Testis (tissue), 3 donors: ENCODE data around the gene SLC4A5. TPM values are rescaled to one million over a fixed set of nuclear protein-coding genes. Genes with fewer than 3 reads are reported as not detected.

Experiments
- DNase-seq: peaks from one replicate; pipeline ENCODE4 v3.0.0-alpha.2; 2019
- H3K27ac ChIP-seq, 2 donors: fragments of 200-600 bp; sonication (generic); one replicate each; pipeline ENCODE4 v1.5.1; 2019
- H3K27me3 ChIP-seq: fragments of 200-600 bp; sonication (generic); one replicate; pipeline ENCODE4 v1.5.1; 2019
- H3K36me3 ChIP-seq: fragments of 200-600 bp; sonication (generic); one replicate; pipeline ENCODE4 v1.5.1; 2017; ENCODE audit warnings: low read depth; ENCODE audit errors: missing control alignments
- H3K4me1 ChIP-seq: fragments of 200-600 bp; sonication (generic); one replicate; pipeline ENCODE4 v1.5.1; 2019
- H3K4me3 ChIP-seq, 2 donors: fragments of 200-600 bp; sonication (generic); one replicate each; pipeline ENCODE4 v1.5.1; 2017 to 2019
- H3K9me3 ChIP-seq: fragments of 200-600 bp; sonication (generic); one replicate; pipeline ENCODE4 v1.5.1; 2017
- POLR2A ChIP-seq: fragments of 450-650 bp; IDR thresholded peaks from one replicate; pipeline ENCODE4 v1.6.1; 2017; ENCODE audit warnings: antibody characterized with exemption, mild to moderate bottlenecking, moderate library complexity
- WGBS, 2 donors: methylation state at CpG; one replicate each; pipeline ENCODE4 v1.1.5; 2018; 5-methylcytosine and 5-hydroxymethylcytosine counted together
- intact Hi-C: fragments of 100-400 bp; cut with DNase I; formaldehyde crosslinking; loops from one replicate; pipeline ENCODE4 v1.15.1; 2023; ENCODE audit warnings: low total_unique reads
- polyA plus RNA-seq: library from polyadenylated mRNA; stranded (reverse); fragments of 350-450 nt; fragmentation: Illumina TruSeq; extraction: RNeasy Lipid Tissue Mini Kit (QIAGEN cat#74804); gene quantifications from one replicate; pipeline ENCODE4 v1.2.3, GENCODE V29; 2014; ENCODE audit warnings: low read depth, low replicate concordance; ENCODE audit not compliant: insufficient read depth
- total RNA-seq, 2 donors: library from RNA; depleted of rRNA; stranded (reverse); fragments of >200 nt; gene quantifications; one replicate each; pipeline ENCODE4 v1.2.3, GENCODE V29; 2016
- TF ChIP-seq, protein P1 (sequence below), 3 experiments: fragments of 450-650 bp in 2 of 3; fragments of 200-600 bp in 1 of 3; sonication (generic) in 1 of 3; IDR thresholded peaks; one replicate each; pipeline ENCODE4 v1.5.1; 2016 to 2019; ENCODE audit warnings: antibody characterized with exemption in 3 of 3, mild to moderate bottlenecking in 2 of 3, moderate library complexity in 1 of 3

The SLC4A5 gene
- total and polyA plus RNA-seq, 3 donors from 2014 or later: 40.3 to 188 (median 113) TPM

- Histone ChIP-seq H3K4me3 (peak overlapping the region; percentile 83 to 88), H3K36me3 (no peaks in the 10 kb centered on the region), H3K27ac (peak overlapping the region; percentile 92), H3K4me1 (peaks cover 20% of the 10 kb centered on the region), H3K9me3 (no peaks in the 10 kb centered on the region), H3K27me3 (no peaks in the 10 kb centered on the region)
- intact Hi-C loops: no loop called here
- DNase-seq: no peak
- 11 to 12% methylated on average over 8 of the region's 8 CpGs for WGBS, 2 donors
- TF ChIP-seq, protein P1, sequence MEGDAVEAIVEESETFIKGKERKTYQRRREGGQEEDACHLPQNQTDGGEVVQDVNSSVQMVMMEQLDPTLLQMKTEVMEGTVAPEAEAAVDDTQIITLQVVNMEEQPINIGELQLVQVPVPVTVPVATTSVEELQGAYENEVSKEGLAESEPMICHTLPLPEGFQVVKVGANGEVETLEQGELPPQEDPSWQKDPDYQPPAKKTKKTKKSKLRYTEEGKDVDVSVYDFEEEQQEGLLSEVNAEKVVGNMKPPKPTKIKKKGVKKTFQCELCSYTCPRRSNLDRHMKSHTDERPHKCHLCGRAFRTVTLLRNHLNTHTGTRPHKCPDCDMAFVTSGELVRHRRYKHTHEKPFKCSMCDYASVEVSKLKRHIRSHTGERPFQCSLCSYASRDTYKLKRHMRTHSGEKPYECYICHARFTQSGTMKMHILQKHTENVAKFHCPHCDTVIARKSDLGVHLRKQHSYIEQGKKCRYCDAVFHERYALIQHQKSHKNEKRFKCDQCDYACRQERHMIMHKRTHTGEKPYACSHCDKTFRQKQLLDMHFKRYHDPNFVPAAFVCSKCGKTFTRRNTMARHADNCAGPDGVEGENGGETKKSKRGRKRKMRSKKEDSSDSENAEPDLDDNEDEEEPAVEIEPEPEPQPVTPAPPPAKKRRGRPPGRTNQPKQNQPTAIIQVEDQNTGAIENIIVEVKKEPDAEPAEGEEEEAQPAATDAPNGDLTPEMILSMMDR (IDR thresholded peaks at IDR 0.05): no peak
- no peak for TF ChIP-seq POLR2A
These were observed 143.3 kb downstream of the SLC4A5 start for GRCh38 chr2:74199871-74200305.

DNA sequence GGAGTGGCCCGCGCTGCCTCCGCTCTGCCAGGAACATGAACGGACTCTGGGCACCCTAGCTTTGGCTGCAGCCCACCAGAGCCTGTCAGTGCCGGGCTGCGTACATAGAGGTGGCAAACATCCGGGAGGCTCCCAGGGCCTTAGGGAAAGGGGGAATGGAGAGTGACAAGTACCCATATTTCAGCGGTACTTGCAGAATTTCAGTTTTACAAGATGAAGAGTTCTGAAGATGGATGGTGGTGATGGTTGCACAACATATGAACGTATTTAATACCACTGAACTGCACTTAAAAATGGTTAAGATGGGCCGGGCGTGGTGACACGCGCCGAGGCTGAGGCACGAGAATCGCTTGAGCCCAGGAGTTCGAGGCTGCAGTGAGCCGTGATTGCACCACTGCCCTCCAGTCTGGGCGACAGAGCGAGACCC is 143.9 kb downstream of the SLC4A5 start:
- intact Hi-C loops: no loop called here
- Histone ChIP-seq H3K9me3 (no peaks in the 10 kb centered on the region), H3K27ac (peak overlapping the region; percentile 92), H3K4me3 (peak overlapping the region; percentile 83 to 88), H3K4me1 (peaks cover 20% of the 10 kb centered on the region), H3K27me3 (no peaks in the 10 kb centered on the region), H3K36me3 (no peaks in the 10 kb centered on the region)
- TF ChIP-seq, protein P1 (IDR thresholded peaks at IDR 0.05): peak in 1 of 3 experiments; percentile 17
- no peak for TF ChIP-seq POLR2A
- no peak for DNase-seq
- WGBS, 2 donors: 2 to 10% methylated on average over 18 to 20 of the region's 20 CpGs

- WGBS, 2 donors: 1 to 2% methylated on average over 11 to 89 of the region's 96 CpGs
- peak; percentile 96 for DNase-seq
- Histone ChIP-seq H3K4me1 (peaks cover 20% of the 10 kb centered on the region), H3K36me3 (no peaks in the 10 kb centered on the region), H3K4me3 (peak within 1 kb of the TSS; percentile 83 to 88), H3K9me3 (no peaks in the 10 kb centered on the region), H3K27ac (peak within 1 kb of the TSS; percentile 92), H3K27me3 (no peaks in the 10 kb centered on the region)
- intact Hi-C loops: no loop called here
- TF ChIP-seq POLR2A: no peak
- TF ChIP-seq, protein P1 (IDR thresholded peaks at IDR 0.05): peak; percentile 66 to 78 (median 74)
These were observed 144.5 kb downstream of the SLC4A5 start, which contains the start of gene MTHFD2 for GRCh38 chr2:74198461-74199274. Gene MTHFD2 (plus strand): TSS chr2:74198615. CDS start chr2:74198642, 27 bp downstream.

- Histone ChIP-seq H3K4me1 (peaks cover 20% of the 10 kb centered on the region), H3K36me3 (no peaks in the 10 kb centered on the region), H3K27ac (peak overlapping the region; percentile 92), H3K27me3 (no peaks in the 10 kb centered on the region), H3K9me3 (no peaks in the 10 kb centered on the region), H3K4me3 (peak overlapping the region; percentile 83 to 88)
- DNase-seq: no peak
- WGBS, 2 donors: 27 to 33% methylated on average over 18 of the region's 18 CpGs
- TF ChIP-seq, protein P1 (IDR thresholded peaks at IDR 0.05): no peak
- intact Hi-C loops: no loop called here
These were observed 145.2 kb downstream of the SLC4A5 start for GRCh38 chr2:74198023-74198460.
